ENCODE data around the gene SLC6A18.

The SLC6A18 gene

GRCh38 chr5:1196562-1196961 is 28.6 kb upstream of the SLC6A18 start:
- peaks cover 50% of the 10 kb centered on the region for H3K27me3 ChIP-seq (replicated peaks; ENCODE audit: insufficient read depth, low read length)
- no peaks in the 10 kb centered on the region for H3K4me1 ChIP-seq (ENCODE audit: low read length)
- no peaks in the 10 kb centered on the region for H3K36me3 ChIP-seq (replicated peaks; ENCODE audit: insufficient read depth, low read length)

GRCh38 chr5:1197876-1198666 is 27.1 kb upstream of the SLC6A18 start:
- Histone ChIP-seq H3K9me3 (replicated peaks; ENCODE audit: insufficient read depth, low read length) (no peaks in the 10 kb centered on the region), H3K9ac (ENCODE audit: low read length) (no peak overlapping the region), H4K20me1 (ENCODE audit: insufficient read depth, low read length) (no peaks in the 10 kb centered on the region), H3K4me1 (ENCODE audit: low read length) (no peaks in the 10 kb centered on the region), H2AFZ (ENCODE audit: low read length) (no peak overlapping the region), H3K27ac (ENCODE audit: low read length) (no peak overlapping the region), H3K79me2 (ENCODE audit: low read length) (no peaks in the 10 kb centered on the region), H3K4me2 (ENCODE audit: low read depth, low read length) (no peak overlapping the region), H3F3A (ENCODE audit: insufficient read depth, low read length) (no peaks in the 10 kb centered on the region), H3K4me3 (ENCODE audit: low read length) (no peak overlapping the region), H3K27me3 (replicated peaks; ENCODE audit: insufficient read depth, low read length) (peaks cover 46% of the 10 kb centered on the region), H3K9me2 (replicated peaks; ENCODE audit: insufficient read depth, low read length) (no peaks in the 10 kb centered on the region), H3K36me3 (replicated peaks; ENCODE audit: insufficient read depth, low read length) (no peaks in the 10 kb centered on the region)
- no peak for DNase-seq
- TF ChIP-seq, protein P1, sequence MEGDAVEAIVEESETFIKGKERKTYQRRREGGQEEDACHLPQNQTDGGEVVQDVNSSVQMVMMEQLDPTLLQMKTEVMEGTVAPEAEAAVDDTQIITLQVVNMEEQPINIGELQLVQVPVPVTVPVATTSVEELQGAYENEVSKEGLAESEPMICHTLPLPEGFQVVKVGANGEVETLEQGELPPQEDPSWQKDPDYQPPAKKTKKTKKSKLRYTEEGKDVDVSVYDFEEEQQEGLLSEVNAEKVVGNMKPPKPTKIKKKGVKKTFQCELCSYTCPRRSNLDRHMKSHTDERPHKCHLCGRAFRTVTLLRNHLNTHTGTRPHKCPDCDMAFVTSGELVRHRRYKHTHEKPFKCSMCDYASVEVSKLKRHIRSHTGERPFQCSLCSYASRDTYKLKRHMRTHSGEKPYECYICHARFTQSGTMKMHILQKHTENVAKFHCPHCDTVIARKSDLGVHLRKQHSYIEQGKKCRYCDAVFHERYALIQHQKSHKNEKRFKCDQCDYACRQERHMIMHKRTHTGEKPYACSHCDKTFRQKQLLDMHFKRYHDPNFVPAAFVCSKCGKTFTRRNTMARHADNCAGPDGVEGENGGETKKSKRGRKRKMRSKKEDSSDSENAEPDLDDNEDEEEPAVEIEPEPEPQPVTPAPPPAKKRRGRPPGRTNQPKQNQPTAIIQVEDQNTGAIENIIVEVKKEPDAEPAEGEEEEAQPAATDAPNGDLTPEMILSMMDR (IDR thresholded peaks at IDR 0.05; ENCODE audit: low read length): no peak
- no peak for TF ChIP-seq EZH2phosphoT487 (IDR thresholded peaks at IDR 0.05; ENCODE audit: low read length)
- TF ChIP-seq EZH2 (optimal IDR thresholded peaks at IDR 0.05; ENCODE audit: low read depth, low read length): no peak

More at GRCh38 chr5:1196562-1196961, 28.6 kb upstream of the SLC6A18 start:
- Histone ChIP-seq H3K27ac (ENCODE audit: low read length) (no peak overlapping the region), H3K9me3 (replicated peaks; ENCODE audit: insufficient read depth, low read length) (no peaks in the 10 kb centered on the region), H4K20me1 (ENCODE audit: insufficient read depth, low read length) (no peaks in the 10 kb centered on the region), H3K79me2 (ENCODE audit: low read length) (no peaks in the 10 kb centered on the region), H3K9me2 (replicated peaks; ENCODE audit: insufficient read depth, low read length) (no peaks in the 10 kb centered on the region), H3K4me2 (ENCODE audit: low read depth, low read length) (no peak overlapping the region), H3K4me3 (ENCODE audit: low read length) (no peak overlapping the region), H3K9ac (ENCODE audit: low read length) (no peak overlapping the region), H2AFZ (ENCODE audit: low read length) (no peak overlapping the region), H3F3A (ENCODE audit: insufficient read depth, low read length) (no peaks in the 10 kb centered on the region)
- no peak for TF ChIP-seq EZH2 (optimal IDR thresholded peaks at IDR 0.05; ENCODE audit: low read depth, low read length)
- no peak for TF ChIP-seq EZH2phosphoT487 (IDR thresholded peaks at IDR 0.05; ENCODE audit: low read length)
- TF ChIP-seq, protein P1 (IDR thresholded peaks at IDR 0.05; ENCODE audit: low read length): no peak
- DNase-seq: no peak

- no peaks in the 10 kb centered on the region for H3K79me2 ChIP-seq (ENCODE audit: low read length)
- no peaks in the 10 kb centered on the region for H4K20me1 ChIP-seq (ENCODE audit: insufficient read depth, low read length)
- H3K27me3 ChIP-seq (replicated peaks; ENCODE audit: insufficient read depth, low read length): peaks cover 35% of the 10 kb centered on the region
- TF ChIP-seq EZH2phosphoT487 (IDR thresholded peaks at IDR 0.05; ENCODE audit: low read length): no peak
- H3K4me3 ChIP-seq (ENCODE audit: low read length): no peak overlapping the region
- no peaks in the 10 kb centered on the region for H3F3A ChIP-seq (ENCODE audit: insufficient read depth, low read length)
- no peaks in the 10 kb centered on the region for H3K9me2 ChIP-seq (replicated peaks; ENCODE audit: insufficient read depth, low read length)
- no peaks in the 10 kb centered on the region for H3K4me1 ChIP-seq (ENCODE audit: low read length)
- DNase-seq: no peak
- H3K36me3 ChIP-seq (replicated peaks; ENCODE audit: insufficient read depth, low read length): no peaks in the 10 kb centered on the region
- H3K9ac ChIP-seq (ENCODE audit: low read length): no peak overlapping the region
- H2AFZ ChIP-seq (ENCODE audit: low read length): no peak overlapping the region
- H3K4me2 ChIP-seq (ENCODE audit: low read depth, low read length): no peak overlapping the region
- no peaks in the 10 kb centered on the region for H3K9me3 ChIP-seq (replicated peaks; ENCODE audit: insufficient read depth, low read length)
- H3K27ac ChIP-seq (ENCODE audit: low read length): no peak overlapping the region
These were observed 25.9 kb upstream of the SLC6A18 start for GRCh38 chr5:1199340-1199648.
